Measurements from ENCODE around the gene CHD3. TPM values are rescaled to one million over a fixed set of nuclear protein-coding genes. Genes with fewer than 3 reads are reported as not detected.

Gene CHD3
- total and polyA plus RNA-seq, 2 donors from 2014 or later = 41.5 to 94.6 TPM

GRCh38 chr17:7852919-7853690, 35.5 kb upstream of the CHD3 start:
- H3K27ac ChIP-seq (ENCODE audit: low read depth in 2 of 2, low read length in 2 of 2) = no peak overlapping the region

DNA sequence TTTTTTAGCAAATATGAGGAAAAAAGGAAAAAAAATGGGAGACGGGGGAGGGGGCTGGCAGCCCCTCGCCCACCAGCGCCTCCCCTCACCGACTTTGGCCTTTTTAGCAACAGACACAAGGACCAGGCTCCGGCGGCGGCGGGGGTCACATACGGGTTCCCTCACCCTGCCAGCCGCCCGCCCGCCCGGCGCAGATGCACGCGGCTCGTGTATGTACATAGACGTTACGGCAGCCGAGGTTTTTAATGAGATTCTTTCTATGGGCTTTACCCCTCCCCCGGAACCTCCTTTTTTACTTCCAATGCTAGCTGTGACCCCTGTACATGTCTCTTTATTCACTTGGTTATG, 34.9 kb upstream of the CHD3 start:
- peak in 2 of 5 donors; percentile 60 to 75 for DNase-seq
- H3K9ac ChIP-seq (ENCODE audit: low read length in 3 of 3) = no peak overlapping the region
- H3K27ac ChIP-seq (ENCODE audit: low read depth in 2 of 2, low read length in 2 of 2) = no peak overlapping the region
- H3K9me3 ChIP-seq (ENCODE audit: control insufficient read depth in 2 of 3, insufficient read depth in 1 of 3, low read length in 3 of 3) = no peaks in the 10 kb centered on the region
- intact Hi-C loops (cut with DNase I) = no loop called here
- no peak for TF ChIP-seq CTCF (IDR thresholded peaks at IDR 0.05; ENCODE audit: borderline replicate concordance, extremely low read depth, insufficient read depth)
- H3K27me3 ChIP-seq (ENCODE audit: control insufficient read depth, insufficient read depth, low read length) = no peaks in the 10 kb centered on the region
- no peak overlapping the region for H3K4me3 ChIP-seq (ENCODE audit: low read length in 3 of 3)
- H3K4me1 ChIP-seq (ENCODE audit: control insufficient read depth in 2 of 3, insufficient read depth in 2 of 3, low read depth in 1 of 3, low read length in 3 of 3) = peaks cover 0 to 29% (median 1%) of the 10 kb centered on the region in 3 donors
- no peak for FAIRE-seq
- H3K36me3 ChIP-seq (ENCODE audit: control insufficient read depth in 2 of 3, insufficient read depth in 3 of 3, low read length in 3 of 3) = peaks cover 8 to 39% (median 17%) of the 10 kb centered on the region in 3 donors

More at GRCh38 chr17:7852919-7853690, 35.5 kb upstream of the CHD3 start:
- intact Hi-C loops (cut with DNase I) = no loop called here
- TF ChIP-seq CTCF (IDR thresholded peaks at IDR 0.05; ENCODE audit: borderline replicate concordance, extremely low read depth, insufficient read depth) = no peak
- no peak overlapping the region for H3K9ac ChIP-seq (ENCODE audit: low read length in 3 of 3)
- FAIRE-seq (no peak), DNase-seq (peak in 2 of 5 donors; percentile 64 to 80)
- H3K4me1 ChIP-seq (ENCODE audit: control insufficient read depth in 2 of 3, insufficient read depth in 2 of 3, low read depth in 1 of 3, low read length in 3 of 3) = peaks cover 0 to 24% (median 0%) of the 10 kb centered on the region in 3 donors
- H3K9me3 ChIP-seq (ENCODE audit: control insufficient read depth in 2 of 3, insufficient read depth in 1 of 3, low read length in 3 of 3) = no peaks in the 10 kb centered on the region
- no peak overlapping the region for H3K4me3 ChIP-seq (ENCODE audit: low read length in 3 of 3)
- H3K36me3 ChIP-seq (ENCODE audit: control insufficient read depth in 2 of 3, insufficient read depth in 3 of 3, low read length in 3 of 3) = peaks cover 8 to 39% (median 17%) of the 10 kb centered on the region in 3 donors
- H3K27me3 ChIP-seq (ENCODE audit: control insufficient read depth, insufficient read depth, low read length) = no peaks in the 10 kb centered on the region

GRCh38 chr17:7854078-7854777, 34.4 kb upstream of the CHD3 start:
- H3K27ac ChIP-seq (ENCODE audit: low read depth in 2 of 2, low read length in 2 of 2) = no peak overlapping the region
- no peak for FAIRE-seq
- peaks cover 8 to 36% (median 17%) of the 10 kb centered on the region in 3 donors for H3K36me3 ChIP-seq (ENCODE audit: control insufficient read depth in 2 of 3, insufficient read depth in 3 of 3, low read length in 3 of 3)

More at GRCh38 chr17:7854078-7854777, 34.4 kb upstream of the CHD3 start:
- Histone ChIP-seq H3K27me3 (ENCODE audit: control insufficient read depth, insufficient read depth, low read length) (no peaks in the 10 kb centered on the region), H3K9ac (ENCODE audit: low read length in 3 of 3) (no peak overlapping the region), H3K4me1 (ENCODE audit: control insufficient read depth in 2 of 3, insufficient read depth in 2 of 3, low read depth in 1 of 3, low read length in 3 of 3) (peaks cover 0 to 33% (median 4%) of the 10 kb centered on the region in 3 donors), H3K9me3 (ENCODE audit: control insufficient read depth in 2 of 3, insufficient read depth in 1 of 3, low read length in 3 of 3) (no peaks in the 10 kb centered on the region), H3K4me3 (ENCODE audit: low read length in 3 of 3) (no peak overlapping the region)
- no peak for TF ChIP-seq CTCF (IDR thresholded peaks at IDR 0.05; ENCODE audit: borderline replicate concordance, extremely low read depth, insufficient read depth)
- peak in 2 of 5 donors; percentile 71 to 78 for DNase-seq
- intact Hi-C loops (cut with DNase I) = no loop called here
